Measurements from ENCODE around the gene GM2A.
"Not testable (repeated sequence)": the region's sequence is repeated elsewhere in the genome, so short reads cannot be mapped to it uniquely, and the experiment has no call there.

GM2A gene

GRCh38 chr5:151284392-151284967, 31.5 kb downstream of the GM2A start:
- no peak for DNase-seq (ENCODE audit: low spot score)
- FAIRE-seq, result no peak

GRCh38 chr5:151285683-151286082, 32.7 kb downstream of the GM2A start:
- FAIRE-seq (no peak), DNase-seq (ENCODE audit: low spot score) (no peak)

GRCh38 chr5:151286246-151286645, 33.3 kb downstream of the GM2A start:
- FAIRE-seq (no peak), DNase-seq (ENCODE audit: low spot score) (no peak)

- FAIRE-seq (no peak), DNase-seq (ENCODE audit: low spot score) (no peak)
Observed at GRCh38 chr5:151288180-151288579, 35.2 kb downstream of the GM2A start.

GRCh38 chr5:151293624-151294023, 40.6 kb downstream of the GM2A start:
- DNase-seq (ENCODE audit: low spot score) (no peak), FAIRE-seq (no peak)

GRCh38 chr5:151295138-151295537, 42.2 kb downstream of the GM2A start:
- DNase-seq (ENCODE audit: low spot score), result no peak
- no peak for FAIRE-seq

GRCh38 chr5:151295791-151296477, 42.9 kb downstream of the GM2A start:
- no peak for DNase-seq (ENCODE audit: low spot score)
- no peak for FAIRE-seq

GRCh38 chr5:151296478-151296830, 43.5 kb downstream of the GM2A start:
- FAIRE-seq, result no peak
- DNase-seq (ENCODE audit: low spot score), result no peak

GRCh38 chr5:151296974-151297373, 44.0 kb downstream of the GM2A start:
- DNase-seq (ENCODE audit: low spot score) (no peak), FAIRE-seq (no peak)

- no peak for FAIRE-seq
- peak; percentile 10 for DNase-seq (ENCODE audit: low spot score)
Observed at GRCh38 chr5:151298063-151298855, 45.3 kb downstream of the GM2A start.

- no peak for FAIRE-seq
Observed at GRCh38 chr5:151303666-151304065, 50.7 kb downstream of the GM2A start, which contains the start of gene SLC36A3. SLC36A3 (minus strand) TSS chr5:151303766; CDS start chr5:151303354, 412 bp downstream.

GRCh38 chr5:151309266-151309665, 56.3 kb downstream of the GM2A start:
- DNase-seq (ENCODE audit: low spot score); FAIRE-seq: not testable (repeated sequence)

More at GRCh38 chr5:151303666-151304065, 50.7 kb downstream of the GM2A start, which contains the start of gene SLC36A3:
- DNase-seq (ENCODE audit: low spot score), result no peak

GRCh38 chr5:151309821-151310220, 56.8 kb downstream of the GM2A start:
- FAIRE-seq; DNase-seq (ENCODE audit: low spot score): not testable (repeated sequence)

- DNase-seq (ENCODE audit: low spot score), result no peak
- no peak for FAIRE-seq
Observed at GRCh38 chr5:151310932-151311331, 57.9 kb downstream of the GM2A start.

GRCh38 chr5:151312756-151313324, 59.9 kb downstream of the GM2A start:
- FAIRE-seq (no peak), DNase-seq (ENCODE audit: low spot score) (no peak)

- no peak for DNase-seq (ENCODE audit: low spot score)
- no peak for FAIRE-seq
Observed at GRCh38 chr5:151313357-151313756, 60.4 kb downstream of the GM2A start.

- DNase-seq (ENCODE audit: low spot score) (peak; percentile 21), FAIRE-seq (no peak)
Observed at GRCh38 chr5:151315998-151316597, 63.1 kb downstream of the GM2A start.

GRCh38 chr5:151317871-151318270, 64.9 kb downstream of the GM2A start:
- no peak for DNase-seq (ENCODE audit: low spot score)
- FAIRE-seq, result no peak

- no peak for DNase-seq (ENCODE audit: low spot score)
- FAIRE-seq, result no peak
Observed at GRCh38 chr5:151318850-151319732, 66.1 kb downstream of the GM2A start.
